HEK293 (cell line): ENCODE data around the gene PBX3.

Experiments used
- GFI1B ChIP-seq: fragments of 450-650 bp; formaldehyde crosslinking; IDR thresholded peaks from 2 replicates; pipeline ENCODE4 v1.5.1; 2016; ENCODE audit warnings: missing biosample characterization, missing genetic modification characterization
- REPIN1 ChIP-seq: fragments of 450-650 bp; formaldehyde crosslinking; IDR thresholded peaks from 2 replicates; pipeline ENCODE4 v1.5.1; 2017; ENCODE audit warnings: missing biosample characterization, missing genetic modification characterization, low read depth
- TRIM28 ChIP-seq: IDR thresholded peaks from 2 replicates; pipeline ENCODE4 v1.6.1; 2011; ENCODE audit warnings: low read length, control low read depth, borderline replicate concordance
- ZNF19 ChIP-seq: fragments of 450-650 bp; formaldehyde crosslinking; IDR thresholded peaks from 2 replicates; pipeline ENCODE4; 2016; ENCODE audit warnings: missing biosample characterization, missing genetic modification characterization, low read depth
- ZNF416 ChIP-seq: fragments of 450-650 bp; formaldehyde crosslinking; IDR thresholded peaks from 2 replicates; pipeline ENCODE4 v1.5.1; 2016; ENCODE audit warnings: missing biosample characterization, missing genetic modification characterization
- ZNF639 ChIP-seq: fragments of 450-650 bp; formaldehyde crosslinking; IDR thresholded peaks from 2 replicates; pipeline ENCODE4 v1.5.1; 2016; ENCODE audit warnings: missing biosample characterization, missing genetic modification characterization
- TF ChIP-seq, protein P1 (sequence below): fragments of 450-650 bp; formaldehyde crosslinking; conservative IDR thresholded peaks from 2 replicates; pipeline ENCODE4 v1.5.1; 2016; ENCODE audit warnings: low read depth, missing biosample characterization, missing genetic modification characterization

GRCh38 chr9:125700791-125701190, 46.4 kb upstream of the PBX3 start:
- no peak for TF ChIP-seq ZNF639
- TF ChIP-seq, protein P1, sequence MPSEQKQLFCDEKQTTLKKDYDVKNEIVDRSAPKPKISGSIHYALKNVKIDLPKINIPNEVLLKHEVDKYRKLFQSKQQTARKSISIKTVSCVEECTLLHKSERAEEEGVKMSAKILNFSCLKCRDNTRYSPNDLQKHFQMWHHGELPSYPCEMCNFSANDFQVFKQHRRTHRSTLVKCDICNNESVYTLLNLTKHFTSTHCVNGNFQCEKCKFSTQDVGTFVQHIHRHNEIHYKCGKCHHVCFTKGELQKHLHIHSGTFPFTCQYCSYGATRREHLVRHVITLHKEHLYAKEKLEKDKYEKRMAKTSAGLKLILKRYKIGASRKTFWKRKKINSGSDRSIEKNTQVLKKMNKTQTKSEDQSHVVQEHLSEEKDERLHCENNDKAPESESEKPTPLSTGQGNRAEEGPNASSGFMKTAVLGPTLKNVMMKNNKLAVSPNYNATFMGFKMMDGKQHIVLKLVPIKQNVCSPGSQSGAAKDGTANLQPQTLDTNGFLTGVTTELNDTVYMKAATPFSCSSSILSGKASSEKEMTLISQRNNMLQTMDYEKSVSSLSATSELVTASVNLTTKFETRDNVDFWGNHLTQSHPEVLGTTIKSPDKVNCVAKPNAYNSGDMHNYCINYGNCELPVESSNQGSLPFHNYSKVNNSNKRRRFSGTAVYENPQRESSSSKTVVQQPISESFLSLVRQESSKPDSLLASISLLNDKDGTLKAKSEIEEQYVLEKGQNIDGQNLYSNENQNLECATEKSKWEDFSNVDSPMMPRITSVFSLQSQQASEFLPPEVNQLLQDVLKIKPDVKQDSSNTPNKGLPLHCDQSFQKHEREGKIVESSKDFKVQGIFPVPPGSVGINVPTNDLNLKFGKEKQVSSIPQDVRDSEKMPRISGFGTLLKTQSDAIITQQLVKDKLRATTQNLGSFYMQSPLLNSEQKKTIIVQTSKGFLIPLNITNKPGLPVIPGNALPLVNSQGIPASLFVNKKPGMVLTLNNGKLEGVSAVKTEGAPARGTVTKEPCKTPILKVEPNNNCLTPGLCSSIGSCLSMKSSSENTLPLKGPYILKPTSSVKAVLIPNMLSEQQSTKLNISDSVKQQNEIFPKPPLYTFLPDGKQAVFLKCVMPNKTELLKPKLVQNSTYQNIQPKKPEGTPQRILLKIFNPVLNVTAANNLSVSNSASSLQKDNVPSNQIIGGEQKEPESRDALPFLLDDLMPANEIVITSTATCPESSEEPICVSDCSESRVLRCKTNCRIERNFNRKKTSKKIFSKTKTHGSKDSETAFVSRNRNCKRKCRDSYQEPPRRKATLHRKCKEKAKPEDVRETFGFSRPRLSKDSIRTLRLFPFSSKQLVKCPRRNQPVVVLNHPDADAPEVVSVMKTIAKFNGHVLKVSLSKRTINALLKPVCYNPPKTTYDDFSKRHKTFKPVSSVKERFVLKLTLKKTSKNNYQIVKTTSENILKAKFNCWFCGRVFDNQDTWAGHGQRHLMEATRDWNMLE (tag by site-specific recombination), result no peak
- TF ChIP-seq REPIN1 (tag by site-specific recombination), result no peak
- TF ChIP-seq ZNF19 (tag by site-specific recombination), result no peak
- no peak for TF ChIP-seq GFI1B (tag by site-specific recombination)
- TF ChIP-seq TRIM28, result no peak
- TF ChIP-seq ZNF416 (tag by site-specific recombination), result no peak
